HepG2 (cell line): ENCODE measurements around the gene MAP2K1. TPM values are rescaled to one million over a fixed set of nuclear protein-coding genes. Genes with fewer than 3 reads are reported as not detected.
A peak's percentile ranks its signal among the peaks of the same experiment; 100 is the strongest.

Experiments used
- AGO1 ChIP-seq: fragments of 200-400 bp; formaldehyde crosslinking; IDR thresholded peaks from 2 replicates; pipeline ENCODE4 v1.6.1; 2017; ENCODE audit warnings: mild to moderate bottlenecking, low read depth, low read length, moderate library complexity; ENCODE audit not compliant: poor library complexity, severe bottlenecking
- ARID3A ChIP-seq: IDR thresholded peaks from 2 replicates; pipeline ENCODE4 v1.6.1; 2012; ENCODE audit warnings: low read depth, low read length, improper control_type of control experiment
- EZH2 ChIP-seq: conservative IDR thresholded peaks from 2 replicates; pipeline ENCODE4 v1.6.1; 2012; ENCODE audit warnings: mild to moderate bottlenecking, low read depth, low read length, moderate library complexity
- HES4 ChIP-seq: sonication (generic); formaldehyde crosslinking; IDR thresholded peaks from 2 replicates; pipeline ENCODE4 v1.9.0; 2021; ENCODE audit warnings: mild to moderate bottlenecking, missing genetic modification reagents, borderline replicate concordance
- KLF15 ChIP-seq: sonication (generic); formaldehyde crosslinking; IDR thresholded peaks from 2 replicates; pipeline ENCODE4 v1.8.1; 2023; ENCODE audit warnings: borderline replicate concordance, mild to moderate bottlenecking, inconsistent platforms, missing genetic modification reagents, mixed read lengths
- NFAT5 ChIP-seq: sonication (generic); formaldehyde crosslinking; IDR thresholded peaks from 2 replicates; pipeline ENCODE4 v1.4.0; 2020; ENCODE audit warnings: missing genetic modification reagents
- REPIN1 ChIP-seq: sonication (generic); formaldehyde crosslinking; IDR thresholded peaks from 2 replicates; pipeline ENCODE4 v1.8.0; 2022; ENCODE audit warnings: missing genetic modification reagents, low read depth, mild to moderate bottlenecking, borderline replicate concordance
- SMYD3 ChIP-seq: sonication (generic); formaldehyde crosslinking; IDR thresholded peaks from 2 replicates; pipeline ENCODE4 v1.8.1; 2023; ENCODE audit warnings: mild to moderate bottlenecking, missing genetic modification reagents
- STAT5B ChIP-seq: sonication (generic); formaldehyde crosslinking; IDR thresholded peaks from 2 replicates; pipeline ENCODE4 v1.4.0; 2020; ENCODE audit warnings: missing genetic modification reagents
- TOPORS ChIP-seq: sonication (generic); formaldehyde crosslinking; IDR thresholded peaks from 2 replicates; pipeline ENCODE4 v1.8.0; 2023; ENCODE audit warnings: mild to moderate bottlenecking, missing genetic modification reagents
- ZNF12 ChIP-seq: sonication (generic); formaldehyde crosslinking; IDR thresholded peaks from 2 replicates; pipeline ENCODE4 v1.5.0; 2020; ENCODE audit warnings: missing genetic modification reagents
- ZNF337 ChIP-seq: sonication (generic); formaldehyde crosslinking; IDR thresholded peaks from 2 replicates; pipeline ENCODE4 v1.5.1; 2020; ENCODE audit warnings: missing genetic modification reagents, low read depth, mild to moderate bottlenecking, borderline replicate concordance
- ZNF367 ChIP-seq: sonication (generic); formaldehyde crosslinking; IDR thresholded peaks from 2 replicates; pipeline ENCODE4 v1.4.0; 2020; ENCODE audit warnings: missing genetic modification reagents, borderline replicate concordance
- ZNF484 ChIP-seq: sonication (generic); formaldehyde crosslinking; IDR thresholded peaks from 2 replicates; pipeline ENCODE4 v1.5.1; 2020; ENCODE audit warnings: mild to moderate bottlenecking, low read depth, missing genetic modification reagents, borderline replicate concordance
- ZNF737 ChIP-seq: sonication (generic); formaldehyde crosslinking; IDR thresholded peaks from 2 replicates; pipeline ENCODE4 v1.5.0; 2020; ENCODE audit warnings: missing genetic modification reagents, mild to moderate bottlenecking, borderline replicate concordance
- ZNF746 ChIP-seq: sonication (generic); formaldehyde crosslinking; IDR thresholded peaks from 2 replicates; pipeline ENCODE4 v1.8.0; 2022; ENCODE audit warnings: mild to moderate bottlenecking, missing genetic modification reagents
- ZNF768 ChIP-seq: sonication (generic); formaldehyde crosslinking; IDR thresholded peaks from 2 replicates; pipeline ENCODE4 v1.4.0; 2020; ENCODE audit warnings: missing genetic modification reagents
- polyA plus RNA-seq, 8 experiments: library from polyadenylated mRNA; depleted of rRNA in 3 of 8; stranded (reverse) in 7 of 8; unstranded in 1 of 8; fragments of >200 nt; fragmentation: Illumina TruSeq in 4 of 8; extraction: Trizol in 4 of 8; gene quantifications; 2 replicates each; pipeline versions ENCODE4 v1.2.1 to v1.2.3, GENCODE V29; 2011 to 2016; ENCODE audit warnings: low read depth in 4 of 8, missing spikeins in 1 of 8, mixed read lengths in 1 of 8; ENCODE audit not compliant: insufficient read depth in 1 of 8
- total RNA-seq, 5 experiments: library from RNA; depleted of rRNA; stranded (reverse); fragments of >200 nt; fragmentation: Illumina TruSeq; extraction: Trizol; gene quantifications; 2 replicates each; pipeline ENCODE4 v1.2.3, GENCODE V29; 2016; ENCODE audit warnings: low read depth in 1 of 5
- TF ChIP-seq, protein P1 (sequence below): sonication (generic); formaldehyde crosslinking; IDR thresholded peaks from 2 replicates; pipeline ENCODE4 v1.4.0; 2020; ENCODE audit warnings: low read depth, mild to moderate bottlenecking, missing genetic modification reagents
- TF ChIP-seq, protein P2 (sequence below): sonication (generic); formaldehyde crosslinking; IDR thresholded peaks from 2 replicates; pipeline ENCODE4 v1.8.1; 2023; ENCODE audit warnings: mild to moderate bottlenecking, missing genetic modification reagents

MAP2K1 gene
- total and polyA plus RNA-seq, 2 of the 13 experiments (the other 11 are each of a cell fraction or from before 2014, with no cell fraction given): 24.1 to 49.2 TPM

DNA sequence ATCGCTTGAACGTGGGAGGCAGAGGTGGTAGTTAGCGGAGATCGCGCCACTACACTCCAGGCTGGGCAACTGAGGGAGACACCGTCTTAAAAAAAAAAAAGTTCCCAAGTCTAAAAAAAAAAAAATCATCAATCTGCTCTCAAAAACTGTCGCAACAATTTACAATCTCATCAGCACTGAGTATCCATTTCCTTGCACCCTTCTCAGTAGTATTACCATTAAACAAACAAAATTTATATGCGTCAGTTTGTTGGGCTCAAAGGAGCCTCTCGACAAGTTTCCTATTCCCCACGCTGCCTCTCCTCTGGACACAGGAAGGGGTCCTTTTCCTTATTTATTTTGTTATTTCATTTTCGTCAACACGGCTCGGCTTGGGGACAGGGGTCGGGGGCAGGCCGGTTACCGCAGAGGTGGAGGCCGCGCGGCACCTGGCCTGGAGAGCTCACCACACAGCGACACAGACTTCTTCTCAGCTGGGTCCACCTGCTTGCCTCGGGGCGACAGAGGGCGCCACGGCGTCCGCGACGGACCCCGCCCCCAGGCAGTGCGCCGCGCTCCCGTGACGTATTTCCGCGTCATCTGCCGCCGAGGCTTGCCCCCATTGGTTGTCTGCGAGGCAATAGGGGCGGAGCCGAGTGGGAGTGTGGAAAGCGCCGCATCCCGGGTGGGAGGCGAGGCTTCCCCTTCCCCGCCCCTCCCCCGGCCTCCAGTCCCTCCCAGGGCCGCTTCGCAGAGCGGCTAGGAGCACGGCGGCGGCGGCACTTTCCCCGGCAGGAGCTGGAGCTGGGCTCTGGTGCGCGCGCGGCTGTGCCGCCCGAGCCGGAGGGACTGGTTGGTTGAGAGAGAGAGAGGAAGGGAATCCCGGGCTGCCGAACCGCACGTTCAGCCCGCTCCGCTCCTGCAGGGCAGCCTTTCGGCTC is at the start of gene MAP2K1 (continued):
- TF ChIP-seq, protein P1, sequence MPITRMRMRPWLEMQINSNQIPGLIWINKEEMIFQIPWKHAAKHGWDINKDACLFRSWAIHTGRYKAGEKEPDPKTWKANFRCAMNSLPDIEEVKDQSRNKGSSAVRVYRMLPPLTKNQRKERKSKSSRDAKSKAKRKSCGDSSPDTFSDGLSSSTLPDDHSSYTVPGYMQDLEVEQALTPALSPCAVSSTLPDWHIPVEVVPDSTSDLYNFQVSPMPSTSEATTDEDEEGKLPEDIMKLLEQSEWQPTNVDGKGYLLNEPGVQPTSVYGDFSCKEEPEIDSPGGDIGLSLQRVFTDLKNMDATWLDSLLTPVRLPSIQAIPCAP: no peak
- no peak for TF ChIP-seq ZNF367 (CRISPR knock-in tag)
- no peak for TF ChIP-seq ZNF484 (CRISPR knock-in tag)
- no peak for TF ChIP-seq ZNF737
- no peak for TF ChIP-seq HES4 (CRISPR knock-in tag)
- TF ChIP-seq KLF15: no peak
- TF ChIP-seq ARID3A: no peak
- no peak for TF ChIP-seq AGO1
- TF ChIP-seq TOPORS (CRISPR knock-in tag): no peak
- no peak for TF ChIP-seq NFAT5 (CRISPR knock-in tag)
- TF ChIP-seq ZNF768: peak; percentile 73; the same call in 1 of the 2 replicates
- no peak for TF ChIP-seq ZNF337 (CRISPR knock-in tag)
- TF ChIP-seq EZH2: no peak
- TF ChIP-seq ZNF746 (CRISPR knock-in tag): no peak
- TF ChIP-seq, protein P2, sequence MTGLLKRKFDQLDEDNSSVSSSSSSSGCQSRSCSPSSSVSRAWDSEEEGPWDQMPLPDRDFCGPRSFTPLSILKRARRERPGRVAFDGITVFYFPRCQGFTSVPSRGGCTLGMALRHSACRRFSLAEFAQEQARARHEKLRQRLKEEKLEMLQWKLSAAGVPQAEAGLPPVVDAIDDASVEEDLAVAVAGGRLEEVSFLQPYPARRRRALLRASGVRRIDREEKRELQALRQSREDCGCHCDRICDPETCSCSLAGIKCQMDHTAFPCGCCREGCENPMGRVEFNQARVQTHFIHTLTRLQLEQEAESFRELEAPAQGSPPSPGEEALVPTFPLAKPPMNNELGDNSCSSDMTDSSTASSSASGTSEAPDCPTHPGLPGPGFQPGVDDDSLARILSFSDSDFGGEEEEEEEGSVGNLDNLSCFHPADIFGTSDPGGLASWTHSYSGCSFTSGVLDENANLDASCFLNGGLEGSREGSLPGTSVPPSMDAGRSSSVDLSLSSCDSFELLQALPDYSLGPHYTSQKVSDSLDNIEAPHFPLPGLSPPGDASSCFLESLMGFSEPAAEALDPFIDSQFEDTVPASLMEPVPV (CRISPR knock-in tag): peak; percentile 54; the same call in 1 of the 2 replicates
- no peak for TF ChIP-seq SMYD3 (CRISPR knock-in tag)
- TF ChIP-seq REPIN1 (CRISPR knock-in tag): peak; percentile 92; the same call in 1 of the 2 replicates
- no peak for TF ChIP-seq ZNF12 (CRISPR knock-in tag)
- TF ChIP-seq STAT5B (CRISPR knock-in tag): no peak
